Measurements from ENCODE around the gene DLGAP1.
"Not testable (repeated sequence)": the region's sequence is repeated elsewhere in the genome, so short reads cannot be mapped to it uniquely, and the experiment has no call there.

DLGAP1 gene

DNA sequence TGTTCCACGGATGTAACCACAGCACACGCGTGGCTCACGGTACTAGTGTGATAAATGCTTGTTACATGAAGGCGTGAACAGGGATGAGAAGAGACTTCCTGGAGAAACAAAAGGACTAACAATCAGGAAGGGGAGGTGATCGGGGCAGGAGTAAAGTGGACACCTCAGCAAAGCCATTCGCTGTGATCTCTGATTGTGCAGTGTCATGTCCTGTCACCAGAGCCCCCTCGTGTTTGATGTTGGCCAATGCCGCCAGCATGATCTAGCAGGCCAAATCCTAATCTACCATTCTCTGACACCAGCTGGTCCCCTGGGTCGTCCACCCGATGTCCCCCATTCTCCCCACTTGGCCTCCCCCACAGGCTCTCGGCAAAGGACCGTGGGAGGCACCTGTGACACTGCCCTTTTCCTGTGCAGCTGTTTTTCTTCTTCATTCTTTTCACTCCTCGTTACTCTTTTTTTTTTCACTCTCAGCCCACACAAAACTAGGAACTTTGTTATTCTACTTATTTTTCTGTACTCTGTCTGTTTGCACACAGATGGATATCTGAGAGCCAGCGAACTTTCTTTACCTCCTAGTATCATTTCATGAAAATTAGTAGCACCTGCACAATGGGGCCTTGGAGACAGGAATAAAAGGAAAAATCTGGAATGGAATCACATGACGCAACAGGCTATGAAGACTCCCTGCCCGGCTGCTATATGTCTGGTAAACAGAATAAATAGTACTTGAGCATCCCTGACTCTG lies 858.3 kb downstream of the DLGAP1 start:
- DNase-seq: peak; percentile 96 to 98
- peak; percentile 88 for TF ChIP-seq POLR2A (IDR thresholded peaks at IDR 0.05; ENCODE audit: low read length)
- TF ChIP-seq GATA1 (IDR thresholded peaks at IDR 0.05; ENCODE audit: low read depth, low read length): no peak

DNA sequence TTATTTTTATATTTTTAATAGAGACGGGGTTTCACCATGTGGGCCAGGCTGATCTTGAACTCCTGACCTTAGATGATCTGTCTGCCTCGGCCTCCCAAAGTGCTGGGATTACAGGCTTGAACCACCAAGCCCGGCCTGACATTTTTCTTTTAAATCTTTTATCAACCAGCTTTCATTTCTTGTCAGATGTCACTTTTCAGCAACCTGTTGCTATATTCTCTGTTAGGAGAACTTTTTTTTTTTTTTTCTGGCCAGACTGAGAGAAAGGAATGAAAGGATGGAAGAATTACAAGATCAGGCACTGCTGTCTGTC lies 858.8 kb downstream of the DLGAP1 start:
- TF ChIP-seq POLR2A (IDR thresholded peaks at IDR 0.05; ENCODE audit: low read length): no peak
- TF ChIP-seq GATA1 (IDR thresholded peaks at IDR 0.05; ENCODE audit: low read depth, low read length): no peak
- DNase-seq: no peak

DNA sequence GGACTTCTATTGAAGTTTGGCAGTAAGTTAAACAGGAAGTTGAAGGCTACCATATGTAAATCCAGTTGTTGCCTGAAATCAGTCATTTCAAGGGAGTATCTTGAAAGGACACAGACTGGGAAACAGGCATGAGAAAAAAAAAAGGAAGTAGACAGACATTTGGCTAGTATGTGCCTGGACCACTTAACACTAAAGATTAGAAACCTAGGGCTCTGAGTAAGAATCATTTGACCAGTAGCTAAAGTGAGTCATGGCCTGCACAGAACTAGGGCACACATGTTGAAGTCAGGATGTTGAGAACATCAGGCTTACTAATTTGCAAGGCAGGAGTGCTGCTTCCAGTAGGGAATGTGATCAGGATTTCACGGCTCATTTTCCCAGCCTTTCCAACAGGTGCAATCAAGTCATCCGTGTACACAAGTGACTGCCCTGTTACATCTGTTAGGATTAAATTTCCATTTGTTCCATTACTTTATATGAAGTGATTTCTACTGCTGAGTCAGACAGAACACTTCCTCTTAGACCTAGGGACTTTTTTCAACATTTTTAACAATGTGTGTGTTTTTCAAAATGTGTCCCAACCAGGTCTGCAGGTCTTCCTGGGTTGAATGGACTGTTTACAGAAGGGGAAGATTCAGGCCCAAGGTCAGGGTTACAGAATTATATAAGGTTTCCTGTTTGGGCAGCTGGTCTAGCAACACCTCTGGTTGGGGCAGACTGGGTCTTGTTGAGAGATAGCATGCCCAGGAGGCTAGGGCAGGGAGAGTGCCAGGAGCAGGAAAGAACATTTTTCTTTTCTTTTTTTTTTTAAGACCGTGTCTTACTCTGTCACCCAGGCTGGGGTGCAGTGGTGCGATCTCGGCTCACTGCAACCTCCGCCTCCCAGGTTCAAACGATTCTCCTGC lies 859.5 kb downstream of the DLGAP1 start:
- TF ChIP-seq GATA1 (IDR thresholded peaks at IDR 0.05; ENCODE audit: low read depth, low read length) (no peak), POLR2A (IDR thresholded peaks at IDR 0.05; ENCODE audit: low read length) (peak; percentile 5)
- DNase-seq: peak; percentile 75 to 88

DNA sequence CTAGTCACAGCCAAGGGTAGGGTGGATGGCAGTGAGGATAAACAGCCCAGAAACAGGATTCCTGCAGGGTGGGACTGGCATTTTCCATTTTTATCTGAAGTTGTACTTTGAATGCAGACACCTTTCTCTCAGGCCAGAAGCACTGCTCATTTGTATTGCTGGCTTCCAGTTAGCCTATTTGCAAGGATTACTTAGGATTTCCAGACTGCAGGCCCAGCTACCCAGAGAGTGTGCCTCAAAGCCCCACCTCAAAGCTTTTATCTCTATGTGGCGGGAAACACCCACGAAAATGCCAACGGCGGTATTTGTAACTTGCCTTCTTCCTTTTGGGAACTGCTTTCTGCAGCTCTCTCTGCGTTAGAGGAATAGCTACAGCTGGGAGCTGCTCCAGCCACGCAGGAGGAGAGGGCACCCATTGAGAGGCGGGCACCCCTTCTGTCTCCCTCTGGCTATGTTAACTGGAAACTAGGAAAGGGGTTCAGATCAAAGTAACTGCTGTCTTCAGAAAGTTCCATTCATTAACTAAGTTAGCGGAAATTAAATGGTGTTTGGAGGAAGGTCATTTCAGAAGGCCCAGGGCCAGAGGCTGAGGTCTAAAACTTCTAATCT lies 860.2 kb downstream of the DLGAP1 start:
- DNase-seq: peak; percentile 87 to 91
- TF ChIP-seq GATA1 (IDR thresholded peaks at IDR 0.05; ENCODE audit: low read depth, low read length): no peak
- TF ChIP-seq POLR2A (IDR thresholded peaks at IDR 0.05; ENCODE audit: low read length): peak; percentile 56

DNA sequence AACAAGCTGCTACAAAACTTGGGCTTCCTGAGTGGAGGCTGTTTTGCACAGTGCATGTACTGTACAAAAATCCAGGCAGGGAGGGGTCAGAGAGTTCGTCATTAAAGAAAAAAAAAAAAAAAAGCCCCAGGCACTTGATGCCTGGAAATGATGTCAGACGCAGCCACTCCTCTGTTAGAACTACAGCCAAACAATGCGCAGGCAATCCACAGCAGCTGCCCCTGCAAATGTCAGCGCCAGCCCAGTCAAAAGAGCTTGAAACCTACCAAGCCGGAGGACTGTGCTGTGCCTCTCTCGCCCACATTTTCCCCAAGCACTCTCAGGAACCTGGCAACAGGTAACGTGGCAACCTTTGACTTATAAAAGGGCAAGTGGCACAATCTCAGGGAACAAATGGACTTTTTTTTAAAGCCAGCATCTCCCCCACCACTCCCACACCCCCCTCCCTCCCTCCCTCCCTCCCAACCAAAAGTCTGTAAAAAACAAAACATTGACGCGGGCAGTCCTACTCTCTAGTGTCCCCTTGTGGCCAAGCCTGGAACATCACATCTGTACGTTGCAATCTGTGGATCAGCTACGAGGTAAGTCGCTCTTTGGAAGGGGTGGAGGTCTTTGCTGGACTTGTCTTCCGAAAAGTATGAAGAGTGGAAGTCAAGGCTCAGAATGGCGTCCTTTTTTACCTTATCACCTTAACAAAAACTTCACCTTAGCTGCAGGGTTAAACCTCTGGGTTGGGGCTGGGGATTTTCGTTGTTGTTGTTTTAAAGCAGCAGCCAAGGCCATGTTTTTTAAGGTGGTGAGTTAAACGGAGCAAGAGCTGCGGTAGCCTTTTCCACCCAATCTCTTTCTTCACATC lies 861.0 kb downstream of the DLGAP1 start:
- peak; percentile 95 to 98 for DNase-seq
- TF ChIP-seq POLR2A (IDR thresholded peaks at IDR 0.05; ENCODE audit: low read length) (peak; percentile 56), GATA1 (IDR thresholded peaks at IDR 0.05; ENCODE audit: low read depth, low read length) (no peak)

DNA sequence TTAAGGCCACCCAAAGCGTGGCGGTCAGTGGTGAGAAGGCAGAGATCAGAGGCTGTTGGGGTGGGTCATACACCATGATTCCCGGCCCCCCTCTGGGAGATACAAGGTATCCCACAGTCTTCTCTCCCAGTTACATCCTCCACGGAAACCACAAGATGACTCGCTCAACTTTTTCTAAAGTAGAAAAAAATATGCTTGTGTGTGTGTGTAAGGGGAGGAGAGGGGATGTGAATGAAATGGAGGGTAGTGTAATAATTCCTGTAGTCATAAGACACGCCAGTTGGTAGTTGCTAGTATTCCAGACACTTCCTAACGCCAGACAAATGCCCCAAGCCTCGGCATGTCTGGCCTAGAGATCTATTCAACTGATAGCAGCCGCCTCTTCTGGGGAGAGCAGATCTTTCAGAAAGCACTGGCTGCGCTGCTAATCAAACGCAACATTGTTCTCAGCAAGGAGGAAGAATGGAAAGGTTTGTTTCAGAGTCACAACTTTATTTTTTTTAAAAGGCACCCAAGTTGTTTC lies 861.7 kb downstream of the DLGAP1 start:
- DNase-seq: no peak
- TF ChIP-seq GATA1 (IDR thresholded peaks at IDR 0.05; ENCODE audit: low read depth, low read length): no peak
- TF ChIP-seq POLR2A (IDR thresholded peaks at IDR 0.05; ENCODE audit: low read length): no peak

DNA sequence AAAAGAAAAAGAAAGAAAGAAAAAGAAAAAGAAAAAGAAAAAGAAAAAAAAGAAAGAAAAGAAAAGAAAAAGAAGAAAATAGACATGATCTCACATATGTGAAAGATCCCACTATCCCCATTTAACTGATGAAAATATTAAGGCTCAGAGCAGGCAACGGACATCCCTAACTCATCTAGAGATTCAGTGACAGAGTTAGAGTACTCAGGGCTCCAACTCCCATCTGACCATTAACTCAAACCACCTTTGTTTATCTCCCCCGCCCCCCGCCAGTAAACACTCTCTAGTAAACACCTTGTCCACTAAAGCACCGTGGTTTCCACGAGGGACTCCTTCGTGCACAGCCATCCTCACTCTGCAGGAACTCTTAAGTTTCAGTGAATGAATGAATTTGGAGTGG lies 862.2 kb downstream of the DLGAP1 start:
- TF ChIP-seq GATA1 (IDR thresholded peaks at IDR 0.05; ENCODE audit: low read depth, low read length) (no peak), POLR2A (IDR thresholded peaks at IDR 0.05; ENCODE audit: low read length) (no peak)
- peak in 1 of 2 experiments; percentile 65 for DNase-seq

DNA sequence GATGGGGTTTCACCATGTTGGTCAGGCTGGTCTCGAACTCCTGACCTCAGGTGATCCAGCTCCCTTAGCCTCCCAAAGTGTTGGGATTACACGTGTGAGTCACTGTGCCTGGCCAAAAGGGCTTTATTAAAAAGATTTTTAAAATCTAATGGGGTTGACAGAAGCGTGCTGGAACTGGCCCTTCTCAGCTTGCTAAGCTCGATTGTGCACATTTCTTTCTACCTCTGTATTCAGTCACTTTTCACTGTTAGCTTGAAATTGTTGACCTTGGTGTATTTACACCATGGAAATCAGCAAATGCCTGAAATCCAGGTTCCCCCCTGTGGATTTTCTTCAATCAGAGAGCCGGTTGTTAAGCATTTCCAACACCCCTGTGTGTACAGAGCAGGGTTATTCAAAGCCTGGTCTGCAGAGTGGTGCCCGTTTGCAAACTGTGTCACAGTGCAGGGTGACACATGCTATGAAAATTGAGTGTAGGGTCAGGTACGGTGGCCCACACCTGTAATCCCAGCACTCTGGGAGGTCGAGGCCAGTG lies 864.9 kb downstream of the DLGAP1 start:
- no peak for DNase-seq
- TF ChIP-seq POLR2A (IDR thresholded peaks at IDR 0.05; ENCODE audit: low read length): no peak
- no peak for TF ChIP-seq GATA1 (IDR thresholded peaks at IDR 0.05; ENCODE audit: low read depth, low read length)

DNA sequence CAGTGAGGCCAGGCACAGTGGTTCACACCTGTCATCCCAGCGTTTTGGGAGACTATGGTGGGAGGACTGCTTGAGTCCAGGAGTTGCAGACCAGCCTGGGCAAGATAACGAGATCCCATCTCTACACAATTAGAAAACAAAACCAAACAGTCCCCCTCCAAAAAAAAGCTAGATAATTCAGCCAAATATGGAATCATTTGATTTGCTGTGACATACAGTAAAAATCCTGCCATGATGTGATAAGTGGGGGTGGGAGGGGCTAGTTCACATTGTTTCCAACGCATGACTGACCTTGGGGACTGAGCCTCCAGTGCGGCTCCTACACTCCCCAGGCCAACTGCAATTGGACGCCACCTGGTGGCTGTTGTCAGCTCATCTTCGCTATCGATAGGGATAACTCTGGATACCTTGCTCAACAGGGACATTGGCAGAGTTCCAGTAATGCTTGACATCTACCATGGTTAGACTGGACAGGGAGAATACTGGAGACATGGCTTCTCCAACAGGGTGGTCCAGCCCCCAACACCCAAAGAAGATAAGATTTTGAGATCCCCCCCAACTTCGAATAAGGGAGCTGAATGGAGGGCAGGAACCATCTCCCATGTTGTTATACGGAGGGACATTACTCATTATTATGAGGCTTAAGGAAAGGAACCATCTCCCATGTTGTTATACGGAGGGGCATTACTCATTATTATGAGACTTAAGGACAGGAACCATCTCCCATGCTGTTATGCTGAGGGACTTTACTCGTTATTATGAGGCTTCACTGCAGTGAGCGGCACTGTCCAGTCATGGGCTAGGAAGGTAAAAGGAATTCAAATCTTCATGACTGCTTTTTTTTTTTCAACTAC lies 869.2 kb downstream of the DLGAP1 start:
- TF ChIP-seq GATA1 (IDR thresholded peaks at IDR 0.05; ENCODE audit: low read depth, low read length) (no peak), POLR2A (IDR thresholded peaks at IDR 0.05; ENCODE audit: low read length) (no peak)
- peak; percentile 92 to 95 for DNase-seq

DNA sequence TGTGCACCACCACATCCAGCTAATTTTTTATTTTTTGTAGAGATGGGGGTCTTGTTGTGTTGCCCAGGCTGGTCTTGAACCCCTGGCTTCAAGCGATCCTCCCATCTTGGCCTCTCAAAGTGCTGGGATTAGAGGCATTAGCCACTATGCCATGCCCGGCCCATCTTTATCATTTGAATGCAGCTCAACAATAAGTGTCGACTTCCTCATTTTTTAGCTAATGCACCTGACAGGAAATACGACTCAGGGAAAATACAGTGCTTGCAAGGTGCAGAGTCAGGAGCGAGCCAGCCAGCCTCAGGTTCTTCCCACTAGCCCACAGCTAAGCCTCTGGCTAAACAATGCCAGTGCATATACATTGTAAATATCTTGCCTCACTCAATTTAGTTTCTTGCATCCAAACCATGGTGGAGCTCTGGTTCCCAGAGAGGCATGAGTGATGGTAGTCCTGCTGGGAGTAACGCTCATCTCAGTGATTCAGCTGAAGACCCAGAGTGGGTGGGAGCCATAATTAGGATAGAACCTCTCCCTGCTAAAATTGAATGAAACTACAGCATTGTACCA lies 870.1 kb downstream of the DLGAP1 start:
- DNase-seq: no peak
- no peak for TF ChIP-seq GATA1 (IDR thresholded peaks at IDR 0.05; ENCODE audit: low read depth, low read length)

DNA sequence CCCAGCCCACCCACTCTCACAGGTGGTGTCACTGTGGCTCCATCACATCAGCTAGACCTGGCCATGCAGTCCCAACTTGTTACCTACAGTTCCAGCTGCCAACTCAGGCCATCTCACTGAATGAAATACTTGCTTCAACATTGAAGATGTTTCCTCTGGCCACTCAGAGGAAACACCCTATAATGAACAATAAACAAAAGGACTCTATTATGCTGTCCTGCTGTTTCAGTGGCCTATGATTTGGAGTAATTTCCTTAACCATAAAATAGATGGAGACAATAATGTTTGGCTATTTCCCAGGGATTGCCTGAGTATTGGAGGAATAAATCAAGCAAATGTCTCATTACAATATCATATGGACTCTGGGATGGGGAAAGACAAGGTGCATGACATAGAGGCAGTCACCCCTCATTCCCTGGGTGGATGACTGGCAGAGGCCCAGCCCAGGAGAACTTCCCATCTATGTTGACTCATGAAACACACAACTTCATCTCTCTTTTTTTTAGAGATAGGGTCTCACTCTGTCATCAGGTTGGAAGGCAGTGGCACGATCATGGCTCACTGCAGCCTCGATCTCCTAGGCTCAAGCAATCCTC lies 870.7 kb downstream of the DLGAP1 start:
- DNase-seq: no peak

DNA sequence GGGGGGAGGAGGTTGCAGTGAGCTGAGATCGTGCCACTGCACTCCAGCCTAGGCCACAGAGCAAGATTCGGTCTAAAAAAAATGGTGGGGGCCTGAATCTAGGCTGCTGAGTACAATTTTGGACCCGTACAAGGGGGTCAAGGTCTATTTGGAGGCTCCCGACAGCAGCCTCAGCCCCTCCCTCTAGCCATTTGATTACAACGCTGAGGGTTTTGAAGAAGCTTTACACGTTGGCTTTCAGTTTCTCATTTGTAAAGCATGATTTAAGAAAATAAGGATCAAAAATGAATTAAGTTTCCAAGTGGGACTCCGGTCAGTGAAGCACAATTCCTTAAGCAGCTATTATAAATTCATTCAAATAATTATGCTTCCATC lies 871.2 kb downstream of the DLGAP1 start:
- TF ChIP-seq POLR2A (IDR thresholded peaks at IDR 0.05; ENCODE audit: low read length) (no peak), GATA1 (IDR thresholded peaks at IDR 0.05; ENCODE audit: low read depth, low read length) (no peak)
- no peak for DNase-seq

More for the DNA sequence above, 870.7 kb downstream of the DLGAP1 start:
- TF ChIP-seq POLR2A (IDR thresholded peaks at IDR 0.05; ENCODE audit: low read length): no peak
- no peak for TF ChIP-seq GATA1 (IDR thresholded peaks at IDR 0.05; ENCODE audit: low read depth, low read length)

DNA sequence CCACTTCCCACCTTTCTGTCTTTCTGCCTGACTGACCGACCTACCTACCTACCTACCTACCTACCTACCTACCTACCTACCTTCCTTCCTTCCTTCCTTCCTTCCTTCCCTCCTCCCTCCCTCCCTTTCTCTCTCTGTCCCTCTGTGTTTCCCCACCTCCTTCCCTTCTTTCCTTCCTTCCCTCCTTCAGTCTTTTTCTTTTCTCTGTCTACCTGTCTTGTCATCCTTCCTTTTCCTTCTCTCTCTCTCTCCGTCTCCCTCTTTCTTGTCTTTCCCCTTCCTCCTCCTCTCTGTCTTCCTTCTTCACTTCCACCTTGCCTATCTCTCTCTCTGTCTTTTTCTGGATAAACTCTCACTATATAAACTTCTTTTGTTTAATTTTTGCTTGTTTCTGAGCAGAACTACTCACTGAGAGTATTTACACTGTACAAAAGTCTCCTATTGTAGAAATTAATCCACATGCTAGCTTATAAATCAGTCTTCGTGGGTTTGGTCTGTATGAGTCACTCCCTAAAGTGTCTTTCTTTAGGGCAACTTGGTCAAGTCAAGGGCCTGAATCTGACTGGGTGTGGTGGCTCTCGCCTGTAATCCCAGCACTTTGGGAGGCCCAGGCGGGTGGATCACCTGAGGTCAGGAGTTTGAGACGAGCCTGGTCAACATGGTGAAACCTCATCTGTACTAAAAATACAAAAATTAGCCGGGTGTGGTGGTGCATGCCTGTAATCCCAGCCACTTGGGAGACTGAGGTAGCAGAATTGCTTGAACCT lies 871.8 kb downstream of the DLGAP1 start:
- not testable (repeated sequence) for DNase-seq

Data from erythroblast (primary cell).